ENCODE data around the gene PIPOX. TPM values are rescaled to one million over a fixed set of nuclear protein-coding genes. Genes with fewer than 3 reads are reported as not detected.

The PIPOX gene
- total RNA-seq, 1 donor from 2014 or later: 1.3 TPM

GRCh38 chr17:29032013-29032856, 10.7 kb upstream of the PIPOX start:
- no peak overlapping the region for H3K4me3 ChIP-seq
- ATAC-seq (no peak), DNase-seq (no peak)
- intact Hi-C loops (cut with DNase I): no loop called here
- H3K27ac ChIP-seq: no peak overlapping the region
- peaks cover 5% of the 10 kb centered on the region for H3K27me3 ChIP-seq (ENCODE audit: low read depth)
- no peaks in the 10 kb centered on the region for H3K36me3 ChIP-seq
- H3K9me3 ChIP-seq: no peaks in the 10 kb centered on the region
- no peaks in the 10 kb centered on the region for H3K4me1 ChIP-seq
- no peak for TF ChIP-seq CTCF (IDR thresholded peaks at IDR 0.05)

- Histone ChIP-seq H3K9me3 (no peaks in the 10 kb centered on the region), H3K27me3 (ENCODE audit: low read depth) (peaks cover 5% of the 10 kb centered on the region), H3K27ac (no peak overlapping the region), H3K4me1 (no peaks in the 10 kb centered on the region), H3K4me3 (no peak overlapping the region), H3K36me3 (no peaks in the 10 kb centered on the region)
- DNase-seq (no peak), ATAC-seq (no peak)
- intact Hi-C loops (cut with DNase I): no loop called here
- no peak for TF ChIP-seq CTCF (IDR thresholded peaks at IDR 0.05)
Observed at GRCh38 chr17:29032857-29033197, 10.1 kb upstream of the PIPOX start.

- intact Hi-C loops (cut with DNase I): no loop called here
- peaks cover 5% of the 10 kb centered on the region for H3K27me3 ChIP-seq (ENCODE audit: low read depth)
- TF ChIP-seq CTCF (IDR thresholded peaks at IDR 0.05): no peak
- no peaks in the 10 kb centered on the region for H3K9me3 ChIP-seq
- no peaks in the 10 kb centered on the region for H3K36me3 ChIP-seq
- H3K4me1 ChIP-seq: no peaks in the 10 kb centered on the region
- H3K27ac ChIP-seq: no peak overlapping the region
- H3K4me3 ChIP-seq: no peak overlapping the region
- ATAC-seq (no peak), DNase-seq (no peak)
Observed at GRCh38 chr17:29034510-29034909, 8.4 kb upstream of the PIPOX start.

- Histone ChIP-seq H3K4me3 (no peak overlapping the region), H3K27me3 (ENCODE audit: low read depth) (peaks cover 5% of the 10 kb centered on the region), H3K36me3 (no peaks in the 10 kb centered on the region), H3K27ac (no peak overlapping the region), H3K4me1 (no peaks in the 10 kb centered on the region), H3K9me3 (no peaks in the 10 kb centered on the region)
- intact Hi-C loops (cut with DNase I): no loop called here
- no peak for DNase-seq
- TF ChIP-seq CTCF (IDR thresholded peaks at IDR 0.05): no peak
- ATAC-seq: no peak
Observed at GRCh38 chr17:29036584-29036983, 6.4 kb upstream of the PIPOX start.

GRCh38 chr17:29037739-29038084, 5.2 kb upstream of the PIPOX start:
- Histone ChIP-seq H3K36me3 (no peaks in the 10 kb centered on the region), H3K4me3 (no peak overlapping the region), H3K9me3 (no peaks in the 10 kb centered on the region), H3K4me1 (peaks cover 7% of the 10 kb centered on the region), H3K27ac (no peak overlapping the region), H3K27me3 (ENCODE audit: low read depth) (peaks cover 5% of the 10 kb centered on the region)
- no peak for ATAC-seq
- intact Hi-C loops (cut with DNase I): no loop called here
- DNase-seq: no peak
- TF ChIP-seq CTCF (IDR thresholded peaks at IDR 0.05): no peak

All from lower lobe of right lung (tissue), 2 donors.